Dendritic cell treated with granulocyte-macrophage colony-stimulating factor and Interleukin-4, amounts not matched to agents 40 ng/mL and 50 ng/mL, for 4 days (primary cell): ENCODE results near the gene PNKP.

Experiments used
- H3K27ac Mint-ChIP-seq: one replicate; pipeline ENCODE4 v1.8.0; 2022; ENCODE audit warnings: mild to moderate bottlenecking, mixed read lengths
- H3K27me3 Mint-ChIP-seq: one replicate; pipeline ENCODE4 v1.8.0; 2022; ENCODE audit warnings: mild to moderate bottlenecking, mixed read lengths
- H3K36me3 Mint-ChIP-seq: one replicate; pipeline ENCODE4 v1.8.0; 2022; ENCODE audit warnings: low read depth, mixed read lengths
- H3K4me1 Mint-ChIP-seq: one replicate; pipeline ENCODE4 v1.8.0; 2022; ENCODE audit warnings: low read depth, mixed read lengths
- H3K4me3 Mint-ChIP-seq: one replicate; pipeline ENCODE4 v1.8.0; 2022; ENCODE audit warnings: mild to moderate bottlenecking, moderate library complexity, mixed read lengths
- H3K9me3 Mint-ChIP-seq: one replicate; pipeline ENCODE4 v1.8.0; 2022; ENCODE audit warnings: mixed read lengths
- intact Hi-C: fragments of 100-400 bp; cut with micrococcal nuclease; formaldehyde crosslinking; loops from one replicate; pipeline ENCODE4 v1.15.0; 2022

Gene PNKP

DNA sequence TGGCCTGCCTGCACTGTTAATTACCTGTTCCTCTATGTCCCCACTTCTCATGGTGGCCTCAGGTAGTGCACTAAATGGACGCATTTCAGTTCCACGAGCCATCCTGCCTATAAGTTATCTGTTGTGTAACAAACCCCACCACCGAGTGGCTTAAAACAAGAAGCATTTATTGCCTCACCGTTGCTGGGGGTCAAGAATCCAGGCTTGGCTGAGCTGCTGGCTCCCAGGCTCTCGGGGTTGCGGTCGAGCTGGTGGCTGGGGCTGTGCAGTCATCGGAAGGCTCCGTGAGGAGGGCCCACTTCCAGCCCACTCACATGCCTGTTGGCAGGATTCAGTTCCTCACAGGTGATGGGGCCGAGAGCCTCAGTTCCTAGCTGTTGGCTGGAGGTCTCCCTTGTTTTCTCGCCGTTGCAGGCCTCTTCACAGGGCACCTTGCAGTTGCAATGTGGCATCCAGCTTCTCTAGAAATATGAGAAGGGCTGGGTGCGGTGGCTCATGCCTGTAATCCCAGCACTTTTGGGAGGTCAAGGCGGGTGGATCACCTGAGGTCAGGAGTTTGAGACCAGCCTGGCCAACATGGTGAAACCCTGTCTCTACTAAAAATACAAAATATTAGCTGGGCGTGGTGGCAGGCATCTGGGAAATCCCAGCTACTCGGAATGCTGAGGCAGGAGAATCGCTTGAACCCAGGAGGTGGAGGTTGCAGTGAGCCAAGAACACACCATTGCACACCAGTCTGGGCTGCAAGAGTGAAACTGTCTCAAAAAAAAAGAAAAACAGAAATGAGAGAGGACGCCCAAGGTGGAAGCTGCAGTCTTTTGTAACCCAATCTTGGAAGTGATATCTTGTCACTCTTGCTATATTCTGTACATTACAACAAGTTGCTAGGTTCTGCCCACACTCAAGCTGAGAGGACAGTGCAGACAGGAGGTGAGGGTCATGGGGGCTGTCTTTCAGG is 23.0 kb downstream of the PNKP start:
- peak overlapping the region; percentile 64 for H3K27ac Mint-ChIP-seq

GRCh38 chr19:49843265-49843664 is 24.1 kb downstream of the PNKP start:
- intact Hi-C loops, result no loop called here
- no peak overlapping the region for H3K27ac Mint-ChIP-seq

More for the DNA sequence above, 23.0 kb downstream of the PNKP start:
- intact Hi-C loops, result no loop called here
- Mint-ChIP-seq H3K36me3 (peaks cover 24% of the 10 kb centered on the region), H3K9me3 (peaks cover 8% of the 10 kb centered on the region), H3K27me3 (no peaks in the 10 kb centered on the region), H3K4me1 (peaks cover 44% of the 10 kb centered on the region), H3K4me3 (peak overlapping the region; percentile 41)

DNA sequence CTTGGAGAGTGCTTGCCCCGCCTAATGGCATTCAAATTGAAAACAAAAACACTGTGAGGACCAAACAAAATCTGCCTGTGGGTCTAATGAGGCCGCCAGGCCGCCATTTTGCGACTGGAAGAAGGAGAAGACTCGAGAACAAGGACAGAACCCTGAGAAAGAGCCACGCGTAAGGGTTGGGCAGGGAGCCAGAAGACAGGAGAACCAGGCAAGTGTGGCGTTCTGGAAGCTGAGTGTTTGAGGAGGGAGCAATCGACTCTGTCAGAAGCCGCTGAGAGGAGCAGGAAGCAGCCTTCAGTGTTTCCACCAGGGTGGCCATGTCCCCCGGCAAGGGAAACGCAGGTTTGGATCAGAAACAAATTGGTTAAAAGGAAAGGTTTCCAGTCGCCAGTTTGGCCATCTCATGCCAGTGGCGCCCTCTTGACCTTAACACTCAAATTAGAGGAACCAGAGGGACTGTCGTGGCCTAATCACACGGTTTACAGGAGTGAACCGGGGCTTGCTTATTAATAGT is 26.6 kb downstream of the PNKP start:
- Mint-ChIP-seq H3K4me1 (peaks cover 29% of the 10 kb centered on the region), H3K9me3 (no peaks in the 10 kb centered on the region), H3K27ac (no peak overlapping the region), H3K36me3 (peaks cover 53% of the 10 kb centered on the region), H3K4me3 (no peak overlapping the region), H3K27me3 (no peaks in the 10 kb centered on the region)
- intact Hi-C loops, result no loop called here

More at GRCh38 chr19:49843265-49843664, 24.1 kb downstream of the PNKP start:
- H3K9me3 Mint-ChIP-seq, result no peaks in the 10 kb centered on the region
- no peaks in the 10 kb centered on the region for H3K27me3 Mint-ChIP-seq
- H3K4me1 Mint-ChIP-seq, result peaks cover 35% of the 10 kb centered on the region
- H3K4me3 Mint-ChIP-seq, result no peak overlapping the region
- peaks cover 28% of the 10 kb centered on the region for H3K36me3 Mint-ChIP-seq

GRCh38 chr19:49840321-49840720 is 27.1 kb downstream of the PNKP start:
- Mint-ChIP-seq H3K9me3 (no peaks in the 10 kb centered on the region), H3K4me3 (no peak overlapping the region), H3K27me3 (no peaks in the 10 kb centered on the region), H3K4me1 (peaks cover 29% of the 10 kb centered on the region), H3K36me3 (peaks cover 58% of the 10 kb centered on the region), H3K27ac (no peak overlapping the region)
- intact Hi-C loops, result no loop called here

DNA sequence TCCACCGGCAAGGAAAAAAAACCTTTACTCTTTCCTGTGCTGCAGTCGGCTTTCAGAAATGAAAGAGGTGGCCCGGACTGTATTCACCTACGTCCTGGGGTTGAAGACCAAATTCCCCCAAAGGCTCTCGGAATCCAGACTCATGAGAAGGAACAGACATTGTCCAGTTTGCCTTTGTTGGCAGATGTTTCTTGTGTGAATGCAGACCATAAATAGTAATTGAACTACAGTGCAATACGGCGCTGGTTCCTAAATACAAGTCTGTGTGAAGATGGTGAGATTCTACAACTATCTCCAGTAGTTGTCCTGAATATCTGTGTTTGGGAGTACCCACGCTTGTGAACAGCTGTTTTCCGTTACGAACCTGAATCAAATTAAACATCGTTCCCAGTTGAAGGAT is 27.7 kb downstream of the PNKP start:
- peaks cover 64% of the 10 kb centered on the region for H3K36me3 Mint-ChIP-seq
- H3K4me1 Mint-ChIP-seq, result peaks cover 23% of the 10 kb centered on the region
- no peaks in the 10 kb centered on the region for H3K9me3 Mint-ChIP-seq
- intact Hi-C loops, result no loop called here
- H3K4me3 Mint-ChIP-seq, result no peak overlapping the region
- H3K27ac Mint-ChIP-seq, result no peak overlapping the region
- H3K27me3 Mint-ChIP-seq, result no peaks in the 10 kb centered on the region

DNA sequence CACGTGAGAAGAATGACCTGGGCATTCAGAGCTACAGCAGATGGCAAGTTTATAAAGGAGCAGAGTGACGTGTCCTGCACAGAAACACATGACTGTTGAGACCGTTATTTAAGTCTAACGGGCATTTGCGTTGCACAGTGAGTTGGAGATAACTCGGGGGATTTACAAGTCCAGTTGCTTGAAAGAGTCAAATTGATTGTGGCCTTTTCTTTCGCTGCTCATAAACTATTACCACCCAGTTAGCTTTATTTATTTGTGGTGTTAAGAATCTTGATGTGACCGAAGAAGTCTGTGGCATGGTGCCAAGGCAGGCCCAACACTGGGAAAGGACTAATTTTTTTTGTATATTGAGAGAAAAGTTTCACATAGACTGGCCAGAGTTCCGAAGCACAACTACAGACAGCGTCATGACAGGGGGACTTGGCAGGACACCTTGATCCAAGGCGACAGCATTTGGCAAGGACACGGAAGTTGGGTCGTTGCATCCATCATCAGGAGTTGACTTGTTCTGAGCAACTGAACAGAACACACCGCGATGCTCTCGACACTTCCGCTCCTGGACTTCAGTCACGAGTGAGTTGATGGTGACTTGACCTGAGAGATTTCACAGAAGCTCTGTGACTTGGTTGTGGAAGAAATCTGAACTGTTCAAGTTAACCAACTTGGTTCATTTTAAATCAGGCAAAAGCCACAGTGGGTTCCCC is 28.3 kb downstream of the PNKP start:
- no peak overlapping the region for H3K27ac Mint-ChIP-seq
- intact Hi-C loops, result no loop called here
- H3K36me3 Mint-ChIP-seq, result peaks cover 71% of the 10 kb centered on the region
- H3K4me1 Mint-ChIP-seq, result peaks cover 17% of the 10 kb centered on the region
- H3K9me3 Mint-ChIP-seq, result no peaks in the 10 kb centered on the region
- no peaks in the 10 kb centered on the region for H3K27me3 Mint-ChIP-seq
- no peak overlapping the region for H3K4me3 Mint-ChIP-seq

GRCh38 chr19:49837425-49837824 is 30.0 kb downstream of the PNKP start:
- Mint-ChIP-seq H3K4me1 (peaks cover 12% of the 10 kb centered on the region), H3K36me3 (peaks cover 87% of the 10 kb centered on the region), H3K4me3 (no peak overlapping the region), H3K27ac (no peak overlapping the region), H3K27me3 (no peaks in the 10 kb centered on the region), H3K9me3 (no peaks in the 10 kb centered on the region)
- intact Hi-C loops, result no loop called here

- peaks cover 91% of the 10 kb centered on the region for H3K36me3 Mint-ChIP-seq
- no peak overlapping the region for H3K27ac Mint-ChIP-seq
- no peak overlapping the region for H3K4me3 Mint-ChIP-seq
- no peaks in the 10 kb centered on the region for H3K27me3 Mint-ChIP-seq
- no peaks in the 10 kb centered on the region for H3K9me3 Mint-ChIP-seq
- intact Hi-C loops, result no loop called here
- H3K4me1 Mint-ChIP-seq, result peaks cover 17% of the 10 kb centered on the region
Measured at GRCh38 chr19:49837009-49837310, 30.4 kb downstream of the PNKP start.

- intact Hi-C loops, result no loop called here
- no peaks in the 10 kb centered on the region for H3K9me3 Mint-ChIP-seq
- H3K36me3 Mint-ChIP-seq, result peaks cover 97% of the 10 kb centered on the region
Measured at GRCh38 chr19:49836176-49837008, 31.0 kb downstream of the PNKP start.

DNA sequence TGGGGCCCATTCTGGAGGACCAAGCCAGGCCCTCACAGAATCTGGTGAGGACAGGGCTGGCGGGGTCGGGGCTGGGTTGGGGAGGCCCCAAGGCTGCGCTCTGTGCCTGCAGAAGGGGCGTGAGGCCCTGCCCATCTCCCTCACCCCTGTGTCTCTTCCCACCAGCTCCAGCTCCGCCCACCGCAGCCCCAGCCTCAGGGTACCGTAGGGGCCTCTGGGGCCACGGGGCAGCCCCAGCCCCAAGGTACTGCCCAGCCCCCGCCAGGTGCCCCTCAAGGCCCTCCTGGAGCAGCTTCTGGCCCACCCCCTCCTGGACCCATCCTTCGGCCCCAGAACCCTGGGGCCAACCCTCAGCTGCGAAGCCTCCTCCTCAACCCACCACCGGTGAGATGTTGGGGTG is 31.8 kb downstream of the PNKP start:
- no peaks in the 10 kb centered on the region for H3K27me3 Mint-ChIP-seq
- no peak overlapping the region for H3K27ac Mint-ChIP-seq
- intact Hi-C loops, result no loop called here
- H3K36me3 Mint-ChIP-seq, result peaks cover 100% of the 10 kb centered on the region
- H3K9me3 Mint-ChIP-seq, result no peaks in the 10 kb centered on the region
- no peak overlapping the region for H3K4me3 Mint-ChIP-seq
- H3K4me1 Mint-ChIP-seq, result peaks cover 27% of the 10 kb centered on the region

More at GRCh38 chr19:49836176-49837008, 31.0 kb downstream of the PNKP start:
- H3K27me3 Mint-ChIP-seq, result no peaks in the 10 kb centered on the region
- no peak overlapping the region for H3K27ac Mint-ChIP-seq
- peaks cover 23% of the 10 kb centered on the region for H3K4me1 Mint-ChIP-seq
- H3K4me3 Mint-ChIP-seq, result no peak overlapping the region

DNA sequence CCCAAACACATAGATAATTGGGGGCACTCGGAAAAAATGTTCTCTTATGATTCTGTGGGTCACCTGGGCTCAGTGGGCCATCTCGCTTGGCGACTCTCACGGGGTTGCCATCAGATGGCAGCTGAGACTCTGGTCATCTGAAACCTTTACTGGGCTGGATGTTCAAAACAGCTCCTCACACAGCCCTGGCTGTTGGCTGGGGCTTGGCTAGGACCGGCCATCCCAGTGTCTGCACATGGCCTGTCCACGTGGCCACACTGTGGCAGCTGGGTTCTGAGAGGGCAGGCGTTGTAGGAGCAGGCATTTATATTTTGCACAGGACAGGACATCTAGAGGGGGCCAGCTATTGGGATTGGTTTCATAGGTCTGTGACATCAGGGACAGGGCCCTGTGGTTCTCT is 33.8 kb downstream of the PNKP start:
- no peak overlapping the region for H3K27ac Mint-ChIP-seq
- H3K9me3 Mint-ChIP-seq, result no peaks in the 10 kb centered on the region
- H3K4me1 Mint-ChIP-seq, result peaks cover 29% of the 10 kb centered on the region
- intact Hi-C loops, result no loop called here
- H3K27me3 Mint-ChIP-seq, result no peaks in the 10 kb centered on the region
- peaks cover 100% of the 10 kb centered on the region for H3K36me3 Mint-ChIP-seq
- H3K4me3 Mint-ChIP-seq, result no peak overlapping the region

- Mint-ChIP-seq H3K4me1 (peaks cover 29% of the 10 kb centered on the region), H3K36me3 (peaks cover 100% of the 10 kb centered on the region), H3K27ac (no peak overlapping the region), H3K27me3 (no peaks in the 10 kb centered on the region), H3K9me3 (no peaks in the 10 kb centered on the region), H3K4me3 (no peak overlapping the region)
- intact Hi-C loops, result no loop called here
Measured at GRCh38 chr19:49832556-49832955, 34.8 kb downstream of the PNKP start.

GRCh38 chr19:49831592-49831991 is 35.8 kb downstream of the PNKP start:
- Mint-ChIP-seq H3K4me3 (no peak overlapping the region), H3K4me1 (peaks cover 29% of the 10 kb centered on the region), H3K27ac (no peak overlapping the region), H3K27me3 (no peaks in the 10 kb centered on the region), H3K9me3 (no peaks in the 10 kb centered on the region), H3K36me3 (peaks cover 100% of the 10 kb centered on the region)
- intact Hi-C loops, result no loop called here
